Measurements from ENCODE around the gene MYLK.

MYLK gene

GRCh38 chr3:123656691-123657090 is 227.4 kb downstream of the MYLK start:
- no peak for ATAC-seq
- H3K9me3 Mint-ChIP-seq = peaks cover 10 to 14% of the 10 kb centered on the region in 2 donors
- H3K4me3 Mint-ChIP-seq = no peak overlapping the region
- no peaks in the 10 kb centered on the region for H3K4me1 Mint-ChIP-seq
- H3K27ac Mint-ChIP-seq = no peak overlapping the region
- H3K27me3 Mint-ChIP-seq = no peaks in the 10 kb centered on the region
- DNase-seq = no peak

GRCh38 chr3:123656274-123656673 is 227.9 kb downstream of the MYLK start:
- peaks cover 10 to 14% of the 10 kb centered on the region in 2 donors for H3K9me3 Mint-ChIP-seq
- no peak for ATAC-seq
- no peak for DNase-seq
- H3K4me1 Mint-ChIP-seq = no peaks in the 10 kb centered on the region
- no peaks in the 10 kb centered on the region for H3K27me3 Mint-ChIP-seq
- no peak overlapping the region for H3K27ac Mint-ChIP-seq
- no peak overlapping the region for H3K4me3 Mint-ChIP-seq

GRCh38 chr3:123655400-123655799 is 228.7 kb downstream of the MYLK start:
- H3K4me1 Mint-ChIP-seq = no peaks in the 10 kb centered on the region
- peaks cover 10 to 14% of the 10 kb centered on the region in 2 donors for H3K9me3 Mint-ChIP-seq
- no peaks in the 10 kb centered on the region for H3K27me3 Mint-ChIP-seq
- H3K4me3 Mint-ChIP-seq = no peak overlapping the region
- no peak overlapping the region for H3K27ac Mint-ChIP-seq
- DNase-seq (no peak), ATAC-seq (no peak)

- Mint-ChIP-seq H3K27me3 (no peaks in the 10 kb centered on the region), H3K27ac (no peak overlapping the region)
- DNase-seq = no peak
Measured at GRCh38 chr3:123653221-123653682, 230.9 kb downstream of the MYLK start.

GRCh38 chr3:123652342-123652984 is 231.7 kb downstream of the MYLK start:
- Mint-ChIP-seq H3K4me1 (no peaks in the 10 kb centered on the region), H3K27me3 (no peaks in the 10 kb centered on the region), H3K4me3 (no peak overlapping the region), H3K27ac (peak overlapping the region in 1 of 2 donors; percentile 23), H3K9me3 (peaks cover 10 to 12% of the 10 kb centered on the region in 2 donors)
- peak; percentile 69 for ATAC-seq
- peak; percentile 44 to 49 for DNase-seq

More at GRCh38 chr3:123653221-123653682, 230.9 kb downstream of the MYLK start:
- no peaks in the 10 kb centered on the region for H3K4me1 Mint-ChIP-seq
- no peak overlapping the region for H3K4me3 Mint-ChIP-seq
- H3K9me3 Mint-ChIP-seq = peaks cover 10 to 14% of the 10 kb centered on the region in 2 donors
- no peak for ATAC-seq

- Mint-ChIP-seq H3K4me1 (no peaks in the 10 kb centered on the region), H3K4me3 (no peak overlapping the region), H3K9me3 (peaks cover 5% of the 10 kb centered on the region in 2 donors), H3K27ac (no peak overlapping the region), H3K27me3 (no peaks in the 10 kb centered on the region)
- DNase-seq = no peak
- no peak for ATAC-seq
Measured at GRCh38 chr3:123651449-123652341, 232.4 kb downstream of the MYLK start.

GRCh38 chr3:123650101-123650500 is 234.0 kb downstream of the MYLK start:
- DNase-seq = no peak
- no peak for ATAC-seq
- H3K27ac Mint-ChIP-seq = peak overlapping the region; percentile 16 to 64
- H3K27me3 Mint-ChIP-seq = no peaks in the 10 kb centered on the region
- H3K4me3 Mint-ChIP-seq = no peak overlapping the region
- no peaks in the 10 kb centered on the region for H3K4me1 Mint-ChIP-seq
- H3K9me3 Mint-ChIP-seq = no peaks in the 10 kb centered on the region

- DNase-seq (no peak), ATAC-seq (peak; percentile 19)
- no peak overlapping the region for H3K4me3 Mint-ChIP-seq
- H3K9me3 Mint-ChIP-seq = no peaks in the 10 kb centered on the region
- no peak overlapping the region for H3K27ac Mint-ChIP-seq
- no peaks in the 10 kb centered on the region for H3K4me1 Mint-ChIP-seq
- H3K27me3 Mint-ChIP-seq = no peaks in the 10 kb centered on the region
Measured at GRCh38 chr3:123648696-123649405, 235.3 kb downstream of the MYLK start.

- ATAC-seq (no peak), DNase-seq (no peak)
- Mint-ChIP-seq H3K27ac (no peak overlapping the region), H3K27me3 (no peaks in the 10 kb centered on the region), H3K9me3 (no peaks in the 10 kb centered on the region), H3K4me1 (no peaks in the 10 kb centered on the region), H3K4me3 (no peak overlapping the region)
Measured at GRCh38 chr3:123644358-123644757, 239.8 kb downstream of the MYLK start.

GRCh38 chr3:123642957-123643330 is 241.2 kb downstream of the MYLK start:
- Mint-ChIP-seq H3K4me3 (no peak overlapping the region), H3K27ac (no peak overlapping the region), H3K9me3 (no peaks in the 10 kb centered on the region), H3K27me3 (no peaks in the 10 kb centered on the region), H3K4me1 (no peaks in the 10 kb centered on the region)
- ATAC-seq (no peak), DNase-seq (no peak)

GRCh38 chr3:123642182-123642956 is 241.8 kb downstream of the MYLK start:
- no peaks in the 10 kb centered on the region for H3K27me3 Mint-ChIP-seq
- no peak overlapping the region for H3K27ac Mint-ChIP-seq
- H3K4me3 Mint-ChIP-seq = no peak overlapping the region
- H3K4me1 Mint-ChIP-seq = no peaks in the 10 kb centered on the region
- ATAC-seq = peak; percentile 89
- peak; percentile 52 to 62 for DNase-seq
- H3K9me3 Mint-ChIP-seq = no peaks in the 10 kb centered on the region

- H3K9me3 Mint-ChIP-seq = no peaks in the 10 kb centered on the region
- no peak overlapping the region for H3K4me3 Mint-ChIP-seq
- peak overlapping the region in 1 of 2 donors; percentile 39 for H3K27ac Mint-ChIP-seq
- ATAC-seq (no peak), DNase-seq (no peak)
- H3K27me3 Mint-ChIP-seq = no peaks in the 10 kb centered on the region
- no peaks in the 10 kb centered on the region for H3K4me1 Mint-ChIP-seq
Measured at GRCh38 chr3:123641505-123641904, 242.6 kb downstream of the MYLK start.

GRCh38 chr3:123640740-123641462 is 243.2 kb downstream of the MYLK start:
- ATAC-seq (no peak), DNase-seq (no peak)
- Mint-ChIP-seq H3K4me3 (no peak overlapping the region), H3K27ac (no peak overlapping the region), H3K27me3 (no peaks in the 10 kb centered on the region), H3K4me1 (no peaks in the 10 kb centered on the region), H3K9me3 (no peaks in the 10 kb centered on the region)

GRCh38 chr3:123640311-123640710 is 243.8 kb downstream of the MYLK start:
- no peak overlapping the region for H3K27ac Mint-ChIP-seq
- H3K4me3 Mint-ChIP-seq = no peak overlapping the region
- ATAC-seq = no peak
- H3K27me3 Mint-ChIP-seq = no peaks in the 10 kb centered on the region
- DNase-seq = no peak
- no peaks in the 10 kb centered on the region for H3K9me3 Mint-ChIP-seq
- H3K4me1 Mint-ChIP-seq = no peaks in the 10 kb centered on the region

Data from stimulated activated naive CD8-positive, alpha-beta T cell treated with anti-CD3 and anti-CD28 coated beads, Interleukin-15, amount 100 ng/mL, for 72 hours (primary cell).